ENCODE data around the gene KANK3.

- TF ChIP-seq POLR2A (IDR thresholded peaks at IDR 0.05), result no peak
- no peak for TF ChIP-seq POLR2AphosphoS5 (IDR thresholded peaks at IDR 0.05)
Measured at GRCh38 chr19:8316351-8317125, 26.5 kb downstream of the KANK3 start.

All from prostate gland (tissue), 1 donor.